Left renal cortex interstitium (tissue), 4 donors: Measurements from ENCODE around the gene ZFPM1. TPM values are rescaled to one million over a fixed set of nuclear protein-coding genes. Genes with fewer than 3 reads are reported as not detected.

Source experiments
- DNase-seq, 4 donors: peaks; one replicate each; pipeline ENCODE4 v3.0.0-alpha.2; 2013; ENCODE audit warnings: low read depth in 4 of 4, low spot score in 2 of 4, missing footprints in 1 of 4
- polyA plus RNA-seq, 4 donors: library from polyadenylated mRNA; unstranded; fragments of 120-200 nt; gene quantifications; one replicate each; pipeline ENCODE4 v1.2.1, GENCODE V29; 2013; ENCODE audit not compliant: insufficient read length in 4 of 4

ZFPM1 gene
- polyA plus RNA-seq, 4 donors: 1.9 to 6.7 (median 5.0) TPM

GRCh38 chr16:88433632-88434352 lies 19.3 kb upstream of the ZFPM1 start:
- no peak for DNase-seq

- no peak for DNase-seq
Observed at GRCh38 chr16:88434353-88434690, 18.8 kb upstream of the ZFPM1 start.

- DNase-seq: no peak
Observed at GRCh38 chr16:88434746-88435145, 18.3 kb upstream of the ZFPM1 start.

DNA sequence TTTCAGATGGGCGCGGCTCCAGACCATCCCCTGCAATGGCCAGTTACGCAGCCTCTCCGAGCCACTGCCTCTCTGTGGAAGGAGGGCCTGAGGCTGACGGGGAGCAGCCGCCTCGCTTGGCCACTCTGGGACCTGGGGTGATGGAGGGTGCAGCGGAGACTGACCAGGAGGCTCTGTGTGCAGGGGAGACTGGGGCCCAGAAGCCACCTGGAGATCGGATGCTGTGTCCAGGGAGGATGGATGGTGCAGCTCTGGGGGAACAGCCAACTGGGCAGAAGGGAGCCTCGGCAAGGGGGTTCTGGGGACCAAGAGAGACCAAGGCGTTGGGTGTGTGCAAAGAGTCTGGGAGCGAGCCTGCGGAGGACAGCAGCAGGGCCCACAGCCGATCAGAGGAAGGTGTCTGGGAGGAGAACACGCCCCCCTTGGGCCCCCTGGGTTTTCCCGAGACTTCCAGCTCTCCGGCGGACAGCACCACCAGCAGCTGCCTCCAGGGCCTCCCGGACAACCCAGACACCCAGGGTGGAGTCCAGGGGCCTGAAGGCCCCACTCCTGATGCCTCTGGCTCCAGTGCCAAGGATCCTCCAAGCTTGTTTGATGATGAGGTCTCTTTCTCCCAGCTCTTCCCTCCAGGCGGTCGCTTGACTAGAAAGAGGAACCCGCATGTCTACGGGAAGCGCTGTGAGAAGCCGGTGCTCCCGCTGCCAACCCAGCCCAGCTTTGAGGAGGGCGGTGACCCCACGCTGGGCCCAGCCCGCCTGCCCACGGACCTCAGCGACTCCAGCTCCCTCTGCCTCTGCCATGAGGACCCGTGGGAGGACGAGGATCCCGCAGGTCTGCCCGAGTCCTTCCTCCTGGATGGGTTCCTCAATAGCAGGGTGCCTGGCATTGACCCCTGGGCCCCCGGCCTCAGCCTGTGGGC lies 17.4 kb upstream of the ZFPM1 start:
- DNase-seq: no peak

DNA sequence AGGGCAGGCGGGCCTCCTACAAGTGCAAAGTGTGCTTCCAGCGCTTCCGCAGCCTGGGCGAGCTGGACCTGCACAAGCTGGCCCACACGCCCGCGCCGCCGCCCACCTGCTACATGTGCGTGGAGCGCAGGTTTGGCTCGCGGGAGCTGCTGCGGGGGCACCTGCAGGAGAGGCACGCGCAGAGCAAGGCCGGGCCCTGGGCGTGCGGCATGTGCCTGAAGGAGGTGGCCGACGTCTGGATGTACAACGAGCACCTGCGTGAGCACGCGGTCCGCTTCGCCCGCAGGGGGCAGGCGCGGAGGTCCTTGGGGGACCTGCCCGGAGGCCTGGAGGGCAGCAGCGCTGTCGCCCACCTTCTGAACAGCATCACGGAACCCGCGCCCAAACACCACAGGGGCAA lies 16.3 kb upstream of the ZFPM1 start:
- no peak for DNase-seq

GRCh38 chr16:88437367-88437964 lies 15.6 kb upstream of the ZFPM1 start:
- DNase-seq: no peak

GRCh38 chr16:88438084-88438870 lies 14.8 kb upstream of the ZFPM1 start:
- DNase-seq: no peak

GRCh38 chr16:88439016-88439415 lies 14.1 kb upstream of the ZFPM1 start:
- DNase-seq: no peak

DNA sequence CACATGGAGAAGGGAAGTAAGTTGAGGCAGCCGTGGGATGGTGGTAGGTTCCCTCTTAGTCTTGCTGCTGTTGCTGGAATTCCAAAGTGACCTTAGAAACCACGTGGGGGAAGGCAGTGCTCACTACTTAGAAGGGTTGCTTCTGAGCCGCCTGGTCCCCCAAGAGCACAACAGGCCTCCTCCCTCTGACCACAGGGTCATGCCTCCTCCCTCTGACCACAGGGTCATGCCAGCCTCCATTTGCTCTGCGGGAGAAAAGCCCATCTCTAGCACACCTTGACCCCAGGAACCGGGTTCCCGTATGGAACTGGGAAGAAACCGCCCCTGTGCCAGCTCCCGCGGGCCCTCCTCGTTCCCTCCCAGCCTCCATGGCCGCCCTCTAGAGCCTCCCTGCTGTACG lies 13.4 kb upstream of the ZFPM1 start:
- DNase-seq: no peak

DNA sequence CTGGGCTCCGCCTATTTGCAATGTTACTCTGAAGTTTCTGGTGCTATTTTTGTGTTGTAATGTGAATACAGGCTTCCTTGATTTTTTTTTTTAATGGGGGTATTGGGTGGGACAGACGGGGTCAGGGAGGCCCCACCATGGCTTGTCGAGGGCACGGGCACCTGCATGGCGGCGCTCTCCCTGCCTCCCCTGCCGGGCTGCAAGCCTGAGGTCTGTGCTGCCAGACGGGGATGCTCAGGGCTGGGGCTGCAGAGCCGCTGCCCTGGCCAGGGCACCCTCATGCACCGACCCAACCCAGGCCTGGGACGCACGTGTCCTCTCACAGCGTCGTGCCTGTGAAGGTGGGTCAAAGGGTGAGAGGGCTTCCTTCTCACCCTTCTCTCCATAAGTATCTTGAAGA lies 13.0 kb upstream of the ZFPM1 start:
- DNase-seq: no peak

GRCh38 chr16:88440686-88441405 lies 12.2 kb upstream of the ZFPM1 start:
- no peak for DNase-seq

DNA sequence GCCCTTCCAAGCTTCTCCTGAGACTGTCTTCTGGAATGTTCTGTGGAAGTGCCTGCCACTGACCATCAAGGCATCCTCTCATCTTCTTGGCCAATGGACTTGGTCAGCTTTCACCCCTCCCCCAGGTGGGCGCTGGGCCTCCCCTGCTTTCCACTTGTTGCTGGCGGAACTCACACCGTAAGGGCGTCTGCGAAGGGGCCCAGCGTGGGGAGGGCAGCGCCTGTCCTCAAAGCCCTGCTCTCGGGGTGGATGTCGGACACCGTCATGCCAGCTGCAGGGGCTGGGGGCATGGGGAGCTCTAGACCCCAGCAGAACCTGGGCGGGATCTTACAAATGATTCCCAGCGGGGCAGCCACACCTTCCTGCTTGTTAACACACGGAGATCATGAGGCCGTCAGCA lies 11.6 kb upstream of the ZFPM1 start:
- DNase-seq: no peak

- no peak for DNase-seq
Observed at GRCh38 chr16:88442383-88442726, 10.7 kb upstream of the ZFPM1 start.

DNA sequence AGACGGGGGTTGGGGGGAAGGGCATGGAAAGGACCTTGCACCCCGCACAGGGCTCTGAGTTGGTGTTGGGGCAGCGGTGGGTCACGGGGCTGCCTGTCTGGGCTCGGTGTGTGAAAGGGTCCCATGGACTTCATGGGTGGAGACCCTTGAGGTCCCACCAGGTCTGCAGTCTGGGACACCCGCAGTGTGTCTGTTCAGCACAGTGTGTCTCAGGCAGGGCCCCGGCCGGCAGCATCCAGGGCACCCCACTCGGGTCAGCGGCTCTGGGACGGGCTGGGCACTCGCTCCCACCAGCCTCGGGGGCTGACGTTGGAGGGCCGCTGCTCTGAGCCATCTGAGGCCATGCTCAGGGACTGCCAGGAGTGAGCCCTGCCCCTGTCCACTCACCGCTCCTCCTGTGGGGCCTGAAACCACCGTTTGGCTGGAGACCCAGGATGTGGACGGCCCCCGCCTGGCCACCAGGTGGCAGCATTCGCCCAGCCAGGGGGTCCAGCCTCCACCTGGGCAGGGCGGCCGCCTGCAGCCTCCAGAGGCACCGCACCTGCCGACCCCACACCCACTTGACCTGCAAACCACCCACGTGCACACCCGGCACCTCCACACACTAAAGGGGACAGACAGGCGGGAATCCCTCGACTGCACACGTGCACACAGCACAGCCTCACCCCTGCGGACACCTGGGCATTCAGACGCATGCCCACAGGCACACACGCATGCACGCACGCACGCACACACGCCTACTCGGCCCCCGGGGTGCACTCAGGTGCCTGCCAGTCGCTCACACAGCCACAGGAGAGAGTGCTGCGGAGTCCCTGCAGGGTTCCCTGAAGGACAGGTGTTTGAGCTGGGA lies 10.1 kb upstream of the ZFPM1 start:
- no peak for DNase-seq

DNA sequence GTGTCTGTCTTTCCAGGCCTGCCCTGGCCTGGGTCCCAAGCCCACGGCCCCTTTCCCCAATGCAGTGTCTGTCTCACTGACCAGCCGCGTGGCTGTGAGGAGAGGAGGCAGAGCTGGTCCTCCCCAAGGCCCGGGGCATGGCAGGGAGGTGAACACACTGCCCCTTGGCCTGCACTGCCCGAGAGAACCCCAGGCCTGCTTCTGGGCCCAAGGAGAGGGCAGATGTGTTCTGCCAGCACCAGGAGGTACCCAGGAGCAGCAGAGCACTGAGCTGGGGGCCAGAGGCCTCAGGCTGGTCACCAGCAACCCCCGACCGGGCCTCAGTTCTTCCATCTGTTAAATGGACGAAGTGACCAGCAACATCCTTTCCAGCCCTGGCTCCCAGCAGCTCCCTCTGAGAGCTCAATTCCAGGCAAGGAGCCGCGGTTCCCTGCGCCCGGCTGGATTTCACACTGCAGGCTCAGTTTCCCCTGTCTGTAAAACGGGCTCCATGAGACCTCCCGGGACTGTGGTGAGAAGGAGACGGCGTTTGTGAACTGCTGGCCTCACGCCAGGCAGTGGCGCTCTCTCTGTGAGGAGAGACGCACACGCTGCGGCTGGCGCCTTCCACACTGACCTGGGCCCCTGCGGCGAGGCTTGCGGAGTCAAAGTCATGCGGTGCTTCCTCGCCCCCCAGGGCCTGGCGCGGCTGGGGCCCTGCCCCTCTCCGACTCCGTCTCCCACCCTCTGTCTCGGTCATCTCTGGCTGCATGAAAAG lies 8.1 kb upstream of the ZFPM1 start:
- DNase-seq: no peak

GRCh38 chr16:88445583-88445960 lies 7.5 kb upstream of the ZFPM1 start:
- DNase-seq: no peak

DNA sequence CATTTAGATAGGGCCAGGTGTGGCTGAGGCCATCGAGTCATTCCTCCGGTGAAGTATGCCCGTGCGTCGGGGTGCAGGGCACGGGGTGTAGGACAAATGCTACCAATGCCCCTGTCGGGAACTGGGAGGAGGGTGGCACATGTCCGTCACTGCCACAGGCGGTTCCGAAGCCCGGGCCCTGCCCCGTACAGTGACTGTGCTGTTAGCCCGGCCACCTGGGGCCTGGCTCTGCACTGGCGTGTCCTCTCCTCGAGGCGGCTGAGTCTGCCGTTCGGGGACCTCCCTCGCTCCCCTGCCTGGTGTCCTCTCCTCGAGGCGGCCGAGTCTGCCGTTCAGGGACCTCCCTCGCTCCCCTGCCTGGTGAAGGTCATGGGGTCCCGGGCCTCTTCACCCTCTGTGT lies 7.0 kb upstream of the ZFPM1 start:
- DNase-seq: no peak

DNA sequence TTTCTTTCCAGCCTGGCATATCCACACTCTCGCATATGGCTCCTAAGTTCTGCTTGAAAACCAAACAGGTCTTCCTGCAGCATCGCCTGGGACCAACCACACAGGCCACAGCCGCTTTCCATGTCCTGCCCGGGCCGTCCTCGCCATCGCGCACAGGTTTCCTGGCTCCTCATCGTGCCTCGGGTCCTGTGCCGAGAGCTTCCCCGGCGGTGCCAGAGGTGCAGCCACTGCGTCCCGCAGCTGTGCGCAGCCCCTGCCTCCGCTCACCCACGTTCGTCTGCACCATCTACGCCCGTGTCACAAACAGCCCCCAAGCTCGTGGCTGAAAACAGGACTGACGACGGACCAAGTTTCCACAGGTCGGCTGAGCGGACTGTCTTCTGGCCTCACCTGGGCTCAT lies 6.3 kb upstream of the ZFPM1 start:
- no peak for DNase-seq

GRCh38 chr16:88447881-88448280 lies 5.2 kb upstream of the ZFPM1 start:
- DNase-seq: no peak
